Type B pancreatic cell (in vitro differentiated cells): ENCODE measurements around the gene CDC123. TPM values are rescaled to one million over a fixed set of nuclear protein-coding genes. Genes with fewer than 3 reads are reported as not detected.
A peak's percentile ranks its signal among the peaks of the same experiment; 100 is the strongest.

Experiments
- DNase-seq: peaks from one replicate; pipeline ENCODE4 v3.0.0; 2021; ENCODE audit warnings: mixed read lengths; ENCODE audit not compliant: unreplicated experiment; ENCODE audit errors: extremely low spot score
- H3K27ac Mint-ChIP-seq: 2 replicates; pipeline ENCODE4 v1.8.0; 2021; ENCODE audit warnings: mild to moderate bottlenecking, mixed read lengths
- H3K27me3 Mint-ChIP-seq: 2 replicates; pipeline ENCODE4 v1.8.0; 2021; ENCODE audit warnings: mixed read lengths
- H3K36me3 Mint-ChIP-seq: 2 replicates; pipeline ENCODE4 v1.8.0; 2021; ENCODE audit warnings: mixed read lengths
- H3K4me1 Mint-ChIP-seq: one replicate; pipeline ENCODE4 v1.8.0; 2021; ENCODE audit warnings: mixed read lengths; ENCODE audit not compliant: unreplicated experiment
- H3K4me3 Mint-ChIP-seq: 2 replicates; pipeline ENCODE4 v1.8.0; 2021; ENCODE audit warnings: mild to moderate bottlenecking, mixed read lengths
- H3K9me3 Mint-ChIP-seq: 2 replicates; pipeline ENCODE4 v1.8.0; 2021; ENCODE audit warnings: mixed read lengths
- CTCF ChIP-seq: fragments of 200-600 bp; sonication (generic); conservative IDR thresholded peaks from 2 replicates; pipeline ENCODE4 v1.5.0; 2021; ENCODE audit warnings: antibody characterized with exemption, mild to moderate bottlenecking
- total RNA-seq: library from RNA; stranded (reverse); gene quantifications from 2 replicates; pipeline ENCODE4 v1.2.1, GENCODE V29; 2021; ENCODE audit warnings: low replicate concordance

CDC123 gene
- total RNA-seq, 1 donor from 2014 or later: 81.5 TPM

- Mint-ChIP-seq H3K27ac (peak overlapping the region; percentile 96), H3K36me3 (peaks cover 12% of the 10 kb centered on the region), H3K9me3 (no peaks in the 10 kb centered on the region), H3K4me1 (peaks cover 25% of the 10 kb centered on the region), H3K4me3 (peak overlapping the region; percentile 95), H3K27me3 (no peaks in the 10 kb centered on the region)
- no peak for DNase-seq
- no peak for TF ChIP-seq CTCF
Measured at GRCh38 chr10:12194752-12195271, 1.2 kb upstream of the CDC123 start.

GRCh38 chr10:12195281-12195602 lies 746 bp upstream of the CDC123 start:
- Mint-ChIP-seq H3K27ac (peak overlapping the region; percentile 96), H3K9me3 (no peaks in the 10 kb centered on the region), H3K4me3 (peak overlapping the region; percentile 95), H3K4me1 (peaks cover 25% of the 10 kb centered on the region), H3K36me3 (peaks cover 12% of the 10 kb centered on the region), H3K27me3 (no peaks in the 10 kb centered on the region)
- DNase-seq: no peak
- no peak for TF ChIP-seq CTCF

- Mint-ChIP-seq H3K4me3 (peak overlapping the region; percentile 95), H3K36me3 (peaks cover 20% of the 10 kb centered on the region), H3K27me3 (no peaks in the 10 kb centered on the region), H3K27ac (peak overlapping the region; percentile 96), H3K9me3 (no peaks in the 10 kb centered on the region), H3K4me1 (peaks cover 25% of the 10 kb centered on the region)
- DNase-seq: no peak
- no peak for TF ChIP-seq CTCF
Measured at GRCh38 chr10:12196531-12197211, 683 bp downstream of the CDC123 start.

GRCh38 chr10:12198156-12198555 lies 2.2 kb downstream of the CDC123 start:
- Mint-ChIP-seq H3K27me3 (no peaks in the 10 kb centered on the region), H3K36me3 (peaks cover 24% of the 10 kb centered on the region), H3K4me1 (peaks cover 20% of the 10 kb centered on the region), H3K9me3 (no peaks in the 10 kb centered on the region), H3K27ac (no peak overlapping the region), H3K4me3 (peak overlapping the region; percentile 76)
- TF ChIP-seq CTCF: no peak
- DNase-seq: no peak

GRCh38 chr10:12200850-12201249 lies 4.9 kb downstream of the CDC123 start:
- Mint-ChIP-seq H3K36me3 (peaks cover 33% of the 10 kb centered on the region), H3K4me3 (no peak overlapping the region), H3K9me3 (no peaks in the 10 kb centered on the region), H3K27ac (no peak overlapping the region), H3K4me1 (peaks cover 10% of the 10 kb centered on the region), H3K27me3 (no peaks in the 10 kb centered on the region)
- TF ChIP-seq CTCF: no peak
- no peak for DNase-seq
